Mesenchymal stem cell (in vitro differentiated cells and primary cell): ENCODE results near the gene HMGN3.

Source experiments
- DNase-seq: peaks from one replicate; pipeline ENCODE4 v3.0.0-alpha.2; 2013
- H2AFZ ChIP-seq: one replicate; pipeline ENCODE4 v1.6.1; 2013; ENCODE audit warnings: low read depth, mild to moderate bottlenecking, control low read depth, inconsistent platforms, low read length, moderate library complexity
- H2AK5ac ChIP-seq: 2 replicates; pipeline ENCODE4 v1.6.1; 2013; ENCODE audit warnings: low read length, moderate library complexity, mild to moderate bottlenecking, inconsistent platforms; ENCODE audit not compliant: severe bottlenecking
- H2BK120ac ChIP-seq: one replicate; pipeline ENCODE4 v1.6.1; 2013; ENCODE audit warnings: low read depth, mild to moderate bottlenecking, inconsistent platforms, low read length, moderate library complexity
- H2BK12ac ChIP-seq, 2 experiments: one replicate each; pipeline ENCODE4 v1.6.1; 2013; ENCODE audit warnings: inconsistent platforms in 2 of 2, low read length in 2 of 2, mild to moderate bottlenecking in 2 of 2, moderate library complexity in 2 of 2, control low read depth in 1 of 2
- H2BK15ac ChIP-seq: one replicate; pipeline ENCODE4 v1.6.1; 2013; ENCODE audit warnings: mild to moderate bottlenecking, low read depth, inconsistent platforms; ENCODE audit not compliant: poor library complexity, severe bottlenecking
- H2BK5ac ChIP-seq: 2 replicates; pipeline ENCODE4 v1.6.1; 2013; ENCODE audit warnings: low read depth, mild to moderate bottlenecking, low read length, control low read depth, inconsistent platforms; ENCODE audit not compliant: poor library complexity, severe bottlenecking
- H3K14ac ChIP-seq, 2 experiments: one replicate each; pipeline ENCODE4 v1.6.1; 2013; ENCODE audit warnings: inconsistent platforms in 2 of 2, low read length in 2 of 2, control low read depth in 1 of 2, mild to moderate bottlenecking in 1 of 2, moderate library complexity in 1 of 2
- H3K18ac ChIP-seq, 2 experiments: one replicate each; pipeline ENCODE4 v1.6.1; 2013; ENCODE audit warnings: inconsistent platforms in 2 of 2, low read length in 2 of 2, control low read depth in 1 of 2, low read depth in 1 of 2, mild to moderate bottlenecking in 1 of 2
- H3K23ac ChIP-seq, 2 experiments: one replicate each; pipeline ENCODE4 v1.6.1; 2013; ENCODE audit warnings: inconsistent platforms in 2 of 2, low read length in 2 of 2, mild to moderate bottlenecking in 2 of 2, moderate library complexity in 2 of 2, control low read depth in 1 of 2
- H3K27ac ChIP-seq: 2 replicates; pipeline ENCODE4 v1.5.1; 2013; ENCODE audit warnings: mild to moderate bottlenecking, moderate library complexity, low read length, control low read depth, inconsistent platforms; ENCODE audit not compliant: poor library complexity, severe bottlenecking
- H3K27me3 ChIP-seq, 2 experiments: 2 replicates each; pipeline versions ENCODE4 v1.6.1 to v1.7.0; 2013; ENCODE audit warnings: low read length in 2 of 2, mild to moderate bottlenecking in 2 of 2, moderate library complexity in 2 of 2, control low read depth in 1 of 2, inconsistent platforms in 1 of 2; ENCODE audit not compliant: control insufficient read depth in 1 of 2, insufficient read depth in 1 of 2
- H3K36me3 ChIP-seq, 2 experiments: 2 replicates each; pipeline versions ENCODE4 v1.6.1 to v1.7.0; 2013; ENCODE audit warnings: low read length in 2 of 2, control low read depth in 1 of 2, inconsistent platforms in 1 of 2, low read depth in 1 of 2, mild to moderate bottlenecking in 1 of 2; ENCODE audit not compliant: insufficient read depth in 2 of 2, control insufficient read depth in 1 of 2
- H3K4ac ChIP-seq, 2 experiments: one replicate each; pipeline ENCODE4 v1.6.1; 2013; ENCODE audit warnings: inconsistent platforms in 2 of 2, low read length in 2 of 2, mild to moderate bottlenecking in 2 of 2, moderate library complexity in 2 of 2, control low read depth in 1 of 2, low read depth in 1 of 2
- H3K4me1 ChIP-seq: 2 replicates; pipeline ENCODE4 v1.6.1; 2013; ENCODE audit warnings: low read depth, low read length, control low read depth; ENCODE audit not compliant: control insufficient read depth, insufficient read depth
- H3K4me2 ChIP-seq: 2 replicates; pipeline ENCODE4 v1.6.1; 2013; ENCODE audit warnings: low read length, mild to moderate bottlenecking, inconsistent platforms; ENCODE audit not compliant: poor library complexity, severe bottlenecking
- H3K4me3 ChIP-seq, 2 experiments: 2 replicates each; pipeline versions ENCODE4 v1.5.1 to v1.7.0; 2013; ENCODE audit warnings: low read length in 2 of 2, mild to moderate bottlenecking in 2 of 2, control low read depth in 1 of 2, low read depth in 1 of 2; ENCODE audit not compliant: insufficient read depth in 1 of 2
- H3K79me1 ChIP-seq: replicated peaks from 2 replicates; pipeline ENCODE4 v1.6.1; 2013; ENCODE audit warnings: mild to moderate bottlenecking, control low read depth, low read length, inconsistent platforms; ENCODE audit not compliant: poor library complexity, severe bottlenecking
- H3K9ac ChIP-seq: 2 replicates; pipeline ENCODE4 v1.7.0; 2013; ENCODE audit warnings: mild to moderate bottlenecking, low read length, moderate library complexity
- H3K9me3 ChIP-seq: 2 replicates; pipeline ENCODE4 v1.7.0; 2013; ENCODE audit warnings: mild to moderate bottlenecking, low read length; ENCODE audit not compliant: control insufficient read depth
- H4K8ac ChIP-seq: one replicate; pipeline ENCODE4 v1.6.1; 2013; ENCODE audit warnings: inconsistent platforms, mild to moderate bottlenecking, low read length, moderate library complexity
- H4K91ac ChIP-seq: one replicate; pipeline ENCODE4 v1.6.1; 2013; ENCODE audit warnings: mild to moderate bottlenecking, low read length, inconsistent platforms
- WGBS: methylation state at CpG from one replicate; pipeline ENCODE4 v1.1.7; 2013; ENCODE audit warnings: mixed read lengths; 5-methylcytosine and 5-hydroxymethylcytosine counted together

The HMGN3 gene

GRCh38 chr6:79250559-79250958 is 16.1 kb upstream of the HMGN3 start:
- Histone ChIP-seq H3K27ac (no peak overlapping the region), H3K14ac (no peak overlapping the region), H3K18ac (no peak overlapping the region), H2BK120ac (no peak overlapping the region), H3K4me3 (no peak overlapping the region), H3K4ac (no peak overlapping the region), H3K23ac (no peak overlapping the region), H2BK5ac (no peak overlapping the region), H3K27me3 (no peaks in the 10 kb centered on the region), H2BK12ac (no peak overlapping the region), H3K79me1 (no peaks in the 10 kb centered on the region), H4K8ac (no peak overlapping the region), H3K36me3 (no peaks in the 10 kb centered on the region), H2BK15ac (no peak overlapping the region), H2AK5ac (no peak overlapping the region), H3K9me3 (no peaks in the 10 kb centered on the region), H3K4me1 (no peaks in the 10 kb centered on the region), H4K91ac (no peak overlapping the region), H3K4me2 (no peak overlapping the region), H2AFZ (no peak overlapping the region), H3K9ac (no peak overlapping the region)
- no peak for DNase-seq
- no CpG with 5 or more reads among the region's 2 CpGs for WGBS

GRCh38 chr6:79250107-79250514 is 15.6 kb upstream of the HMGN3 start:
- no peak overlapping the region for H3K4me3 ChIP-seq
- DNase-seq = no peak
- 96% methylated on average over 1 of the region's 2 CpGs for WGBS
- H3K4me1 ChIP-seq = no peaks in the 10 kb centered on the region
- no peaks in the 10 kb centered on the region for H3K9me3 ChIP-seq
- H3K9ac ChIP-seq = no peak overlapping the region
- H2BK15ac ChIP-seq = no peak overlapping the region
- no peak overlapping the region for H2BK120ac ChIP-seq
- no peak overlapping the region for H2AK5ac ChIP-seq
- no peaks in the 10 kb centered on the region for H3K36me3 ChIP-seq
- H2AFZ ChIP-seq = no peak overlapping the region
- H3K27me3 ChIP-seq = no peaks in the 10 kb centered on the region
- no peaks in the 10 kb centered on the region for H3K79me1 ChIP-seq
- H4K91ac ChIP-seq = no peak overlapping the region
- H4K8ac ChIP-seq = no peak overlapping the region
- H3K14ac ChIP-seq = no peak overlapping the region
- no peak overlapping the region for H3K23ac ChIP-seq
- H2BK12ac ChIP-seq = no peak overlapping the region
- H3K18ac ChIP-seq = no peak overlapping the region
- H3K4me2 ChIP-seq = no peak overlapping the region
- H3K4ac ChIP-seq = no peak overlapping the region
- H3K27ac ChIP-seq = no peak overlapping the region
- H2BK5ac ChIP-seq = no peak overlapping the region

GRCh38 chr6:79249136-79249535 is 14.7 kb upstream of the HMGN3 start:
- no peak overlapping the region for H2BK5ac ChIP-seq
- no peak overlapping the region for H4K91ac ChIP-seq
- DNase-seq = no peak
- H3K18ac ChIP-seq = no peak overlapping the region
- H3K4me1 ChIP-seq = no peaks in the 10 kb centered on the region
- H3K36me3 ChIP-seq = no peaks in the 10 kb centered on the region
- H3K4me2 ChIP-seq = no peak overlapping the region
- H4K8ac ChIP-seq = no peak overlapping the region
- WGBS = 83% methylated on average over 1 of the region's 2 CpGs
- no peak overlapping the region for H2BK120ac ChIP-seq
- H3K27me3 ChIP-seq = no peaks in the 10 kb centered on the region
- no peak overlapping the region for H3K27ac ChIP-seq
- no peaks in the 10 kb centered on the region for H3K9me3 ChIP-seq
- no peak overlapping the region for H2AK5ac ChIP-seq
- H3K9ac ChIP-seq = no peak overlapping the region
- no peak overlapping the region for H2BK12ac ChIP-seq
- no peak overlapping the region for H2AFZ ChIP-seq
- H3K23ac ChIP-seq = no peak overlapping the region
- H3K14ac ChIP-seq = no peak overlapping the region
- H3K4me3 ChIP-seq = no peak overlapping the region
- H3K79me1 ChIP-seq = no peaks in the 10 kb centered on the region
- H2BK15ac ChIP-seq = no peak overlapping the region
- no peak overlapping the region for H3K4ac ChIP-seq

GRCh38 chr6:79246891-79247290 is 12.4 kb upstream of the HMGN3 start:
- H2BK120ac ChIP-seq = no peak overlapping the region
- H3K23ac ChIP-seq = no peak overlapping the region
- H3K9ac ChIP-seq = no peak overlapping the region
- H3K18ac ChIP-seq = no peak overlapping the region
- no peaks in the 10 kb centered on the region for H3K9me3 ChIP-seq
- H4K8ac ChIP-seq = no peak overlapping the region
- no peak overlapping the region for H3K4ac ChIP-seq
- H3K27ac ChIP-seq = no peak overlapping the region
- H2AK5ac ChIP-seq = no peak overlapping the region
- H3K79me1 ChIP-seq = no peaks in the 10 kb centered on the region
- no peak overlapping the region for H3K14ac ChIP-seq
- H3K4me1 ChIP-seq = no peaks in the 10 kb centered on the region
- H2BK12ac ChIP-seq = no peak overlapping the region
- H3K4me2 ChIP-seq = no peak overlapping the region
- H4K91ac ChIP-seq = no peak overlapping the region
- DNase-seq = no peak
- H2BK5ac ChIP-seq = no peak overlapping the region
- H3K27me3 ChIP-seq = no peaks in the 10 kb centered on the region
- H3K36me3 ChIP-seq = no peaks in the 10 kb centered on the region
- no peak overlapping the region for H2AFZ ChIP-seq
- H3K4me3 ChIP-seq = no peak overlapping the region
- H2BK15ac ChIP-seq = no peak overlapping the region
